Forelimb muscle (tissue), 1 donor: ENCODE data around the gene PSMB2. TPM values are rescaled to one million over a fixed set of nuclear protein-coding genes. Genes with fewer than 3 reads are reported as not detected.

Experiments
- DNase-seq: peaks from one replicate; pipeline ENCODE4 v3.0.0-alpha.2; 2013; ENCODE audit warnings: low read depth
- polyA plus RNA-seq: library from polyadenylated mRNA; unstranded; fragments of 120-200 nt; gene quantifications from one replicate; pipeline ENCODE4 v1.2.1, GENCODE V29; 2013; ENCODE audit not compliant: insufficient read length

Gene PSMB2
- polyA plus RNA-seq, 1 donor, result 58.1 TPM

- DNase-seq, result no peak
Observed at GRCh38 chr1:35556484-35557117, 84.7 kb downstream of the PSMB2 start.

- no peak for DNase-seq
Observed at GRCh38 chr1:35555601-35556477, 85.5 kb downstream of the PSMB2 start.

GRCh38 chr1:35555212-35555584 is 86.1 kb downstream of the PSMB2 start:
- no peak for DNase-seq

GRCh38 chr1:35554266-35555211 is 86.8 kb downstream of the PSMB2 start:
- DNase-seq, result no peak

GRCh38 chr1:35553851-35554250 is 87.5 kb downstream of the PSMB2 start:
- DNase-seq, result no peak

Other genes starting within 250 kb of the PSMB2 start
- 35.6 TPM for gene KIAA0319L, start 84.1 kb downstream of the PSMB2 start, polyA plus RNA-seq
- 15.9 TPM for gene NCDN, start 83.7 kb downstream of the PSMB2 start, polyA plus RNA-seq
- 0.59 TPM for gene TFAP2E, start 68.2 kb downstream of the PSMB2 start, polyA plus RNA-seq
- gene C1orf216, start 77.4 kb upstream of the PSMB2 start, polyA plus RNA-seq, result 9.5 TPM
- gene CLSPN, start 128.5 kb upstream of the PSMB2 start, polyA plus RNA-seq, result 3.8 TPM
- gene AGO4, start 166.5 kb upstream of the PSMB2 start, polyA plus RNA-seq, result 13.2 TPM
- 8.4 TPM for gene AGO1, start 241.7 kb upstream of the PSMB2 start, polyA plus RNA-seq